Hematopoietic multipotent progenitor cell treated with erythropoietin and hydrocortisone succinate and interleukin-3 and kit ligand, for 4 days (in vitro differentiated cells): ENCODE data around the gene SEMA7A.

ENCODE experiments used
- DNase-seq: peaks from one replicate; pipeline ENCODE4 v3.0.0-alpha.2; 2015

SEMA7A gene

DNA sequence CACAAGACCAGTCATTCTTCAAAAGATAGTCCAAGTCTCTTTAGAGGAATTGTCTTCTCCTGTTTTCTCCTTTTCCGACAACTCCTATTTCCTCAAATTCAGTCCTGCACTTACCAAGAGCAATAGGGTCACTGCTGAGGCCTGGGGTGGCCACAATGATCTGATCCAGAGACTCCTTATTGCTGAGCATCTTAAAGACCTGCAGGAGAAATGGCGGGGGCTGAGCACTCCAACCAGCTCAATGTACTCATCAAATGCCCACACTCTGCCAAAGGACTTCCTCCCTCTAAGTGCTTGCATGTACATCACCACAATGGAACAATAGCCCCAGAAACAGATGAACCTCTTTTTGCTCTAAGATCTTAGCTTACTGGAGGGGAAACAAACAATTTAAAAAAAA lies 17.6 kb upstream of the SEMA7A start:
- no peak for DNase-seq

DNA sequence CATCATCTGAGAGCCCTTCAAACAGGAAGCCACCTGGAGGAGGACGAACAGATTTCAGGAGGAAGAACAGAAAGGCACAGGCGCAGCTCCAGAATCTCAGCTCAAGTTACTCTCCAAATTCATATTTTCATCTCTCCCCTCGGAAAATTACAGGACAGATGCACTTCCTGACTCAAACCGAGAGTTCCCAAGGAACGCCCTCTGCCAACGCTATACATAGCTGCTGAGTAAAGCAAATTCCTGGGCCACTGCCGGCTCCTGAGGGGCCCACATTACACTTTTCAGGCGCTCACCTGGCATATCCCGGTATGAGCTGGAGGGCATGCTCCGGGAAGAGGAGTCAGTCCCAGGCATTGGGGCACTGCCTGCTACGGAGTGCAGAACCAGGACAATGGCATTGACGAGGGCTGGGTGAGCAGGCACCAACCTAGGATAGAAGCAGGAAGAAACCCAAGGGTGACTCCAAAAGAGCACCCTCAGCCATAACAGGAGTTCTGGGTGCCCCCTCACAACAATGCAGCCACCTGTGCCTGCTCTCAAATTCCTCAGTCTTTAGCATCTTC lies 16.0 kb upstream of the SEMA7A start:
- no peak for DNase-seq

DNA sequence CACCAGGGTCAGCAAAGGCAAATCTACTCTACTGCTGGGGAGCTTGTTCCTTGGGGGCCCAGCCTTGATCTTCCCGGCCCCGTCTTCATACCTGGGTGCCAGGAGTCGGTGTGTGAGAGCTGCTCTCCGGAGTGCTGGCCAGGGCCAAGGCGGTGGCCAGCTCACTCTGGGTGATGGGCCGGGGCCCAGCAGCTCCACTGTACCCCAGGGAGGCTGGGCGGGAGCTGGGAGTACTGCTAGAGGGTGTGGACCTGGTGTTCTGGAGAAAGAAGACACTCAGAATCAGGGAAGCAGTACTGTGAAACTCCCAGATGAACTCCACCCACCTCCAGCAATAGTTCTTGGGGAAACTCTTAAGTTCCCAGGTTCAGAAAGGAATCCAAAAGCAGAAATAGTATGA lies 15.3 kb upstream of the SEMA7A start:
- no peak for DNase-seq

DNA sequence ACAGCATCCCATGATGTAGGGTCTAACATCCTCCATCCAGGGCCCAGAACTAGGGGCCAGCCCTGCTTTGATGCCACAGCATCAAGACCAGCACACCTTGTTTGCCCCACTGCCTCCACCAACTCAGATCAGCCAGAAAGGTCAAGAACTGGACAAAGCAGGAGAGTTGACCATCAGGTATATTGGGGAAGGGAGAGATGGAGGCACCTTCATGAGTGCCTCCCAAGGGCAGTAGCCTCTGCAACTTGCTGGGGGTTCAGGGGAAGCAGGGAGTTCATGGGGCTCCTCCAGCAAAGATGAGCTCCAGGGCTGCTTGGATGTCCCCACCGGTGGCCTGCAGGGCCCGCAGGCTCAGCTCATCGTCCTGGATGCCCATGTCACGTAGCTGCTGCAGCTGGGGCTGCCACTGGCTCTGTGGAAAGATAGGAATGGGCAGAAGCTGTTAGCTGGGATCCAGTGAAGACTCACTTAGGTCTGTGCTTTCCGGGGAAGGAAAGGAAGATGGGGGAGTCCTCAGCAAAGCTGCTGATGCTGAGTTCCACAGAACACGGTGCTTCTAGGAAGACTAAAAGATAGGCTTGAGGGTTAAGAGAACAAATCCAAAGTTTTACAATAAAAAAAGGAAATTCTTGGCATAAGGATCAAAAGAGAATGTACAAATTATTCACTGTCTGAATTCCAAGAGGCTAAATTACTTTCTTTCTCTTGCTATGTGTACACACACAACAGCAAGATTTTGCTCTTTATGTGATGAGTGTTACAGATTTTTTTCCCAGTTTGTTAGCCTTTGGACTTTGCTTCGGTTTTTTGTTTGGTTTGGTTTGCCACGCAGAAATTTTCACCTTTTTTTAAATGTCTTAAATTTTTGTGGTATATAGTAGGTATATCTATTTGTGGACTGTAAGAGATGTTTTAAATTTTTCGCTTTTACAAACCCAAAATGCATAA lies 12.3 kb upstream of the SEMA7A start:
- DNase-seq, result no peak

DNA sequence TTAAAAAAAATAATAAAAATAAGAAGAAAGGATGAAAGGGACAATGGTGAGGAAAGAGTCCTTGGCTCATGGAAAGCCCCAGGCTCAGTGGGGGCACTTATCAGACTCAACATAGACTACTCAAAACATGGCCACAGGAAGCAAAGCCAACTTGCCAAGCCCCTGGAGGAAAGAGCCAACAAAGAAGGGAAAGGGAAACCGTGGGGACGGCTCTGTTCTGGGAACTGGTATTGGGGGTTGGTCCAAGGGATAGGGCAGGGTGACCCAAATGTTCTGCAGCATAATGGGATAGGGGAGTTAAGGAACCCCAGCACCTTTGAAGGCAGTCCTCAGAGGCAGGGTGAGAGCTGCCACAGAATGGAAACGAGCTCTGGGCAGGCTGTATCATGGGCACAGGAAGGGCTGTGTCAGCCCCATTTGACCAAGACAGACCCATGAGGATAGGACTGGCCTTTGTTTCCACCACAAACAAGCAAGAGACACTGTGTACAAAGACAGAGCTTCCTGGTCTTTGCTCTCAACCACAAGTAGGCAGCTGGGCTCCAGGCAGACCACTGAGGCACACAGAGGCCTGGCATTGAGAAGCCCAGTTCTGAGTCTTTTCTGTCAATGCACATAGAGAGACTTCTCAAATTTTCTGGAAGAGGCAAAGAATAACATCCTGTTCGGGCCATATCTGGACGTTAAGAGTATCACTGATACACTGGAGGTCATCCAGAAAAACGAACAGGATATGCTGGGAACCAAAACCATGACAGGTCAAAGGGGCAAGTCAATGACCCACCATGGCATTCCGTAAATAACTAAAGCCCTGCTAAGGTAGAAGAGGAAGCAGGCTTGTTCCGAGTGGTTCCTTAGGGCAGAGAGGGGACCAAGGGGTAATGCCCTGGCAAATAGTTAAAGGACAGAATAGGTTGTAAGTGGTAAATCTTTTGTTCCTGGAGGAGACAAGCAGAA lies 10.6 kb upstream of the SEMA7A start:
- DNase-seq, result no peak

DNA sequence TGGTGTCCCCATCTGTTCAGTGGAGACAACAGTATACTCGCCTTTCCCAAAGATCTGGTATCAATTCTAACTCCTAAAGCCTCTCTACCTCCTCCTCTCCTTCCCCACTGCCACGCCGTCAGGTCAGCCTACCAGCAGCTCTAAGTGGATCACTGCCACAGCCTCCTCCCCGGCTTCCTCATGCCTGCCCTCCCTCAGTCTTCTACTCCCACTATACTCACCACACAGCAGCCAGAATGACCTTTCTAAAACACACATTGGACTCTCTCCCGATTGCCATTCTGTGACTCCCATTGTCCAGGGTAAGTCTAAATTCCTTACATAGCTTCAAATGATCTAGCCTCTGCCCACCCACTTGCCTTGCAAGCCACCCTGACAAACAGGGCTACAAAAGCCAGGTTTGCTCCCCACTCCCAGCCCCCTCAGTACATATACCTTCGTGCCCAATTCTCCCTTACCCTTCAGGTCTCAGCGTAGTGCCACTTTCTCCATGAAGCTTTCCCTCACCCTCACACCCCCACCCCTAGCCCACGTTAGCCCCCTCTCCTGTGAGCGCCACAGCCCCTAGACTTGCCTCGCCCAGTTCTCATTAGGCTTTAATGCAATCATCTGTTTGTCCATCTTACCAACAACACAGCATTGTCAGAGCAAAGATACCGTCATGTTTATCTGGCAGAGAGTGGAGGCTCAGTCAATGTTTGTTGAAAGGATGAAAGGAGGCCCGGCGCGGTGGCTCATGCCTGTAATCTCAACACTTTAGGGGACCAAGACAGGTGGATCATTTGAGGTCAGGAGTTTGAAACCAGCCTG lies 9.5 kb upstream of the SEMA7A start:
- DNase-seq, result no peak

DNA sequence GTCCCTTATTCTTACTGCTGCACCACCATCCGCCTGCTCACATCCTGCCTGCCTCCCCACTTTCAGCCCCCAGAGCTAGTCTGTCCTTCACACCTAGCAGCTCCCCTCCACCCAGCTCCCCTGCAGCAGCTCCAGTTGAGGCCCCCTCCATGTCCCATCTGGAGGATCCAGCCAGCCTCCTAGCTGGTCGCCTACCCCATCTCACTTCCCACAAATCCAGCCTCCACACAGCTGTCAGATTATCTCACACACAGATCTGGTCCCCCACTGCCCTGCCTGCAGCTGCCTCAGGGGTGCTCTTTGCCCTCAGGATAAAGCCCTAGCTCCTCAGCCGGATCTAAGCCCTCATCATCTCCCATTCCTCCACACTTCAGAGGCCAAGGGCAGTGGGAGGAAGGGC lies 8.8 kb upstream of the SEMA7A start:
- no peak for DNase-seq

DNA sequence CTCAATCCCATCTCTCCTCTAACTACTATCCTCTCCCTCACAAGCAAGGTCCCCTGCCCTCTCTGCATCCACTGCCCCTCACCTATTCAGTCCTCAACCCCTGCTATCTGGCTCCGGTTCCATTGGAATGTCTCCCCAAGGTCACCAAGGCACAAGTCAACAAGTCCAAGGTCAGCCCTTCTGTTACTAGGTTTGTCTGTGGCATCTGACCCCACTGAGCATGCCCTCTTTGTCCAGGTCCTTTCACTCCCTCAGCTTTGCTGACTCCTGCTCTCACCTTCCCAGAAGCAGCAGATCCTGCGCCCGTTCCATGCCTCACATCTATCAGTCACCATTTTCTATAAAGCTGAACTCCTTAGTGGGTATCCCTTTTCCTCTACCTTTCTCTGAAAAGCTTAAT lies 8.3 kb upstream of the SEMA7A start:
- DNase-seq, result no peak

DNA sequence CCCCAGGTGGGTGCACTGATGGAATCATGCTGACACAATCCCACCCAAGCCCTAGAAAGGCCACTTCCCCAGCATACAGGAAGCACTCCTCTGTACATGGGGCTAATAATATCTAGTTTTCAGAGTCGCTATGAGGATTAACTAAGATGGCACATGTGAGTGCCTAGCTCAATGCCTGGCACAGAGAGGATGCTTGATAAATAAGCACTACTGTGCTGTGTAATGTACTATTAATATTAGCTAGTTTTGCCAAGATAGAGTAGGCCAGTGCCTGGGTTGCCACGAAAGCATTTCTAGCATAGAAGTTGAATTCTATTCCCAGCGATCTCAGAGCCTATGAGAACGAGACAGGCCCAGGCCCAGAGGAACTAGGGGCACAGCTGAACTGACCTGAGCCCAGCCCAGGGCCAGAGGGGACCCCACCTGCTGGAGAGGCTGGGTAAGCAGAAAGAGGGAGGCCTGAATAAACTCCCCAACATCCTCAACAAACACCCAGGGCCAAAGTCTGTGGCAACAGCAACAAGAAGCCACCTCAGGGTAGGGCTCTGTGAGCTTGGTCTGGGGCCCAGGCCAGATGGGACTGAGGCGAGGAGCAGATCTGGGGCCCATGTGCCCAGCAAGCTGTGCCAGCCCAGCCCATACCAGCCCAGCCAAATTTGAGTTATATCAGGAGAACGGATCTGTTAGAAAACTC lies 7.6 kb upstream of the SEMA7A start:
- DNase-seq, result no peak

DNA sequence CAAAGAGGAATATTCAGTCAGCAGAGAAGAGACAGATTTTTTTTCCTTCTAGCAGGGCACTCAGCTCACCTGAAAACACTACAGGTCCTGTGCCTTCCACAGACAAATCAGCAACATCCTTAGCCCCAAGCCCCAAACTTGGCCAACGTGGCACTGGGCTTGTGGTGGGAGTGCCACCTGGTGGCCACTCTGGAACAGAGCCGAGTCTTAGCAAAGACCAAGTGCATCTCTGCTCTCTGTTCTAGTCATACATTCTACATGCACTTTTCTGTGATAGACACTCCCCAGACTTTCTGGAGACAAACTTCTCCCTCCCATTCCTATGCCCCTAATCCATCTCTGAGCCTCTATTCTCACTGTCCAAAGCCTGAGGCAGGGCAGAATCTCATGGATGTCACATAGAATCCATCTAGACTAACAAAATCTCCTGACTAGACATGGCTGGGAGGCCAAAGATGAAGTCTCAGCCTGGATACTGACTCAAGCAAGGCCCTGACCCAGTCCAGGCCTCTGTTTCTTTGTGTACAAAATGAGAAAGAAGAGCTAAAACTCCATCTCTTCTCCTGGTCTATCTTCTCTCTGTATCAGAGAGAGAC lies 5.1 kb upstream of the SEMA7A start:
- DNase-seq, result peak; percentile 90

DNA sequence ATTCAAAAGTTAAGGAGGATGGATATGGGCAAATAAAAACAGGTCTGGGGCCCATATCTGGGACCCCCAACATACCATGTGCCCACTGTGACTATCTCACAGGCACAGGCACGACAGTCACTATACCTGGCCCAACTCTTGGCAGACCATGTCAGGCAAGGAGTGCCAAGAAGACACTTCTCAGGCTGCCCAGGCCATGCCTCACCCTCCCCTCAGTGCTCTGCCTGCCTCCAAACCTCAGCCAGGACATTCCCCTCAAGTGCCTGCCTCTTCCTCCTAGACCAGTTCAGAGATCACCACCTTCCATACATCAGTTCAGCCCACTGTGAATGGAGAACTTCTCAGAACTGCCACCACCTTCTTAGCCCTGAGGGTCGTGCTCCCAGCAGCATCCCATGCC lies 4.4 kb upstream of the SEMA7A start:
- no peak for DNase-seq

DNA sequence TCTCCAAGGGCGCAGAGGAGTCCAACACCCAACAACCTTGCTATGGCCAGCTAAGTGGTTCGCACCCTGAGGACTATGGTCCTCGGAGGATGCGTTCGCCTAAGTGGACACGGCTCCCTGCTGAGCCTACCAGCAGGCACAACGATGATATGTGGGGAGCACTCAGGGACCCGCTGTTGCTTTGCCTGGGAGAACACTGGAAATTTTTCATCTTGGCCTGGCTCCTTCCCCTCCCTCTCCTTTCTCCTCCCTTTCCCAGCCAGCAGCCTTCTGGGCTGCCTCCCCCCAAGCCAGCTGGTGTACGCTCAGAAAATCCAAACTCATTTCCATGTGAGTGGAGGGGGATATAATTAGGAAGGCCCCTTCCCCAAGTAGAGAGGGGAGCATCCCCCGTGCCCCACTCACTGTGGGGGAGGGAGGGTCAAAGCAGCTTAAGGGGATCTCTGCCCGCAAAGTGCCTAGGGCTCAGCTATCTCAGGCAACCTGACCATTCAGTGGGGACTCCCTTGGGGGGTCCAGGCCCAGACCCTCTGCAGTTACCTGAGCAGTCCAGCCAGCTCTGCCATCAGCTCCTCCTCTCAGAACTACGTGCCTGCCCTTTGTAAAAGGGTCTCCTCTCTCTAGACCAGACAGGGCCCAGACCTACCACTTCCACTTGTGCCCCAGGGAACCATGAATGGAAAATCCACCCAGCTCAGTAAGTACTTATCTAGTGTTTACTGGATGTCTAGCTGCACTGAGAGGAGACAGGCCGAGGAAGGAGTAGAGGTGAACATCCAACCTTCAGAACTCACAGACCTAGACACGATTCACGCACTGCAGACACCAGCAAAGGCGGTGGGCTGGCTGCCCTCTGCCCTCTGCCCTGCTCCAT lies 742 bp upstream of the SEMA7A start:
- no peak for DNase-seq

DNA sequence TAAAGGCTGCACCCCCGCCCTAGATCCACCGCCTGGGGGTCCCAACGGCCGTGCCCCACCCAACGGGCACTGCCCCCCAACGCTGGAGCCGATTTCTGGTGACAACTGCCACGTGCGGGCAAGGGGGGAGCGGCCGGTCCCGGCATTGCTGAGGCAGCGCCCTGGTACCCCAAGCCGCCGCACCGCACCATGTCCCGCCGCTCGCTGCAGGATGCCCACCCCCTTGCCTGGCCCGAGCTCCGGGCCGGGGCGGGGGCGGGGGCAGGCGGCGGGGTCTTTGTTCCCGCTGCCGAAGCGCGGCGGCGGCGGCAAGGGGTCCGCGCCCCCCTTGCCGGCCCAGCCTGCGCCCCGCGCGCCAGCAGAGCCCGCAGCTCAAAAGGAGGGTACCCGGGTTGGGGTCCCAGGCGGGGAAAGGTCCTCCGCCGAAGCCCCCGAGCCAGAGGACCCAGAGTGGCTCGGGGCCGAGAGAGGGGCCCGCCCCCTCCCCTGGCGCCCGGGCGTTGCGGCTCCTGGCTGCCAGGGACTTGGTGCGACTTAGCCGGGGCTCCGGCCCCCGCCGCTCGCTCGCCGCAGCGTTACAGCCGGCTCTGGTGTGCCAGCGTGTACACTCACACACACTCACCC lies 678 bp downstream of the SEMA7A start:
- DNase-seq, result peak; percentile 37

DNA sequence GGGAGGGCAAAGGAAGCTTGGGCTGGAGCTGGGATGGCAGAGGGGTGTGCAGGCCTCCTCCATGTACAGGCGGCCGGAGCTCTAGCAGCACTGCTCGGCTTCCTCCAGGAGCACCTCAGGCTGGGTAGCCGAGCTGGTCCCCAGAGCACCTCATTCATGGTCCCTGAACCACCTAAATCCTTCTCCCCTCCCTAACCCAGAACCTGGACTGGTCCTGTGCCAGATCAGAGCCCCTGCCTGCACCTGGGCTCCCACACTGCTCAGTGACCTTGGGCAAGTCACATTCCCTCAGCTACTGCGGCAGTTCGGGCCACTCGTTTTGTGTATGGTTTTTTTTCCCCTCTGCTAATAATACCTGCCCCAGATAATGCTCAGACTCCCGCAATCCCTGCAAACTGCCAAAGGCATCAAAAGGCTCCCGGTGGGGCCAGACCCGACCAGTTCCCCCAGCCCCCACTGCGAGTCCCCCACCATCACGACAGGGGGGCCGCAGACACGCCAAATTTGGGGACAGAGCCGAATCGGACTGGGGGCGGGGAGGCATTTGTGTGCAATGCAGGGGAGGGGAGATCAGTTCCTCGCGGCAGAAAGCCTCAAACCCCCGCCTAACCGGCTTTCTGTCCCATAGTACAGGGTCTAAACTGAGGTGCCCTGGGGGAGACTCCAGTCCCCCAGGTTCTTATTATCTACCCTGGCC lies 1.3 kb downstream of the SEMA7A start:
- DNase-seq, result no peak

DNA sequence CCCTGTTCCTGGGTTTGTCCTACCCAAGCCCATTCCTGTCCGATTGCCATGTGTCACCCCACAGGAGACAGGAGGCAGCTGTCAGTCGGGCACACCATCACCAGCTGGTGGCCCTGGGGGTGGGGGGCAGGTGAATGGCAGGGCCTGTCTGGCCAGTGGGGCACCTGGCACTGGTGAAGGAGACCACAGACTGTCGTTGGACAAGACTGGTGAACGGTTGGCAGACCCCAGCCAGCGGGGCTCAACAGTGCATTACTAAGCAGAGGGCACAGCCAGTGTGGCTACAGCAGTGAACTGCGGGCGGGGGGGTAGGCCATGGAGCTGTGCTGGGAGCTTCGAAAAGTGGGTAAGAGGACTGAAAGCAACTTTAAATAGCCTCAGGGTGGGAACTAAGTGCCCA lies 2.1 kb downstream of the SEMA7A start:
- peak; percentile 58 for DNase-seq

DNA sequence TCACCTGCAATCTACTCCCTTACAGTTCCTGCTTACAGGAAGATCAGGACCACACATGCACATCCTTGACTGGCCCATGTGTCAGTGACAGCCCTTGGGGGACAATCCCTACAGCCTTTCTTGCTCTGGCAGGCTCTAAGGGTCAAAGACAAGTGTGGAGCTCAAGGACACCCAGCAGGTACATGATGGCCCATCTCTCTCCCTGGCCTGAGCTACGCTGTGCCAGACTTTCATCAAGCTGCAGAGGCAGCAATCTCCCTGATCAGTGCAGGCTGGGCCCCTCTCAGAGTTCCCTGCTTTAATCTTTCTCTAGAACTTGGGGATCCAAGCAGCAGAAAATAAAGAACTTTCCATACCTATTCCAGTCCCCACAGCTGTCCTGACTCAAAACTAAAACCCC lies 2.6 kb downstream of the SEMA7A start:
- DNase-seq, result no peak

DNA sequence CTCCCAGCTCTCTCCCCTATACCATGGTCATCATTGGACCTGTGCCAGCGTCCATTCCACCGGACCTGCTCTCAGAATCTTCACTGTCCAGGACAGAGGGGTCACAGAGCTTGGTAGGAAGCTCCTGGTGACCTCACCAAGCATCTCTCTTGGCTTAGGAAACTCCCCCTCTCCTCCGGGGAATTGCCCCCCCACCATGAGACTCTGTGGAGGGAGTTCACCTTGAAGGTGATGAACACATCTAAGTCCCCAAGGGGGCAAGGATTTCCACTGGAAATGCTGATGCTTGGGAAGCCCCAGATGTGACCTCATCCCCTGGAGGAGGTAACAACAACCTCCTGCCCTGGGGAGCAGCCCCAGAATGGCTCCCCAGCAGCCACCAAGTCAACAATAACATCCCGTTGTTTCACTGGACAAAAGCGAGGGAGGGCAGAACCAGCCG lies 3.2 kb downstream of the SEMA7A start:
- DNase-seq, result no peak

DNA sequence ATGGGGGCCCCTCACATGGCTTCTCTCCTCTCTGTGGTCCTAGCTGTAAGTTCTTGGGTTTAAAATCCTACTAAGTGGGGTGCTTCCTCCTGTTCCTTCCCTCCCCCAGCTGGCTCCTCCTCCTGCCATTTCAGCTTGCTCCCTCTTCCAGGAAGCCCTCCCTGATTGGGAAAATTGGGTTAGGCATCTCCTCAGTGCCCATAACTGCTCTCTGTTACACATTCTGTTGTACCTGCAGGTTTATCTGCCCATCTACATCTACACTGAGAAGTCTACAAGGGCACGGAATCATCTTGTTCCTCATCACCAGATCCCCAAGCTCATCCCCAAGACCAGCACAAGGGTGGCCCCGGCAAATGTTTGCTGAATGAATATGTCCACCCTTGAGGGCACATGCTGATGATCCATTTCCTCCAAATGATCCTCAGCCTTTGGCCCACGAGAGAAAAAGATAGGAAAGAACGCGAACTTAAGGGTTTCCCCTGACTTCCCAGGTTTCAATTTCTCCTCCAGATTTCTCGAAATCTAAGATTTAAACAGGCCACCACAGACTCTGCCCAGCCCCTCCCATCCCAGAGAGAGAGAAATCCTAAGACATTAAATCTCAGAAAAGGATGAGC lies 3.9 kb downstream of the SEMA7A start:
- DNase-seq, result no peak
